Measurements from ENCODE around the gene C2orf92. TPM values are rescaled to one million over a fixed set of nuclear protein-coding genes. Genes with fewer than 3 reads are reported as not detected.

The C2orf92 gene
- polyA plus RNA-seq, 1 donor from 2014 or later = 1.4 TPM

DNA sequence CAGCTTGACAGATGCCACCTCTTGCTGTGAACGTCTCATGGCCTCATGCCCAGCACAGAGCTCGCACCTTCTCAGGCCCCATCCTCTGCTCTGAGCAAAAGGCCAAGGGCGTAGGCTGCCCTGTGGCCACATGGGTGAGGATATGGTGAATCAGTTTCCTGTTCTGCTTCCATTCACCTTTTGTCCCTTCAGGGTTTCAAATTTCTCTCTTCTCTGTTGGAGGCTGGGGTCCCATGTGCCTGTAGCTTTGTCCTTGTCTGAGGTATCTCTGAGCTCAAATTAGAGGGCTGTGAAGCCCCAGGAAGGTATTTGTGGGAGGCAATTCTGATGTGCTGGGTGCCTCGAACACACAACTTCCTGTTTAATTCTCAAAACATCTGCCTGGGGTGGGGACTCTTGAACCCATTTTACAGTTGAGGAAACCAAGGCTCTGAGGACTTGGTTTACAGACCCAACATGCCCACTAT lies 72.9 kb downstream of the C2orf92 start:
- Mint-ChIP-seq H3K4me3 (no peak overlapping the region), H3K27me3 (no peaks in the 10 kb centered on the region), H3K9me3 (peaks cover 0 to 2% (median 0%) of the 10 kb centered on the region in 3 donors), H3K4me1 (peaks cover 22 to 34% (median 29%) of the 10 kb centered on the region in 3 donors), H3K27ac (peak overlapping the region in 2 of 3 donors; percentile 57 to 67), H3K36me3 (peaks cover 9% of the 10 kb centered on the region)

DNA sequence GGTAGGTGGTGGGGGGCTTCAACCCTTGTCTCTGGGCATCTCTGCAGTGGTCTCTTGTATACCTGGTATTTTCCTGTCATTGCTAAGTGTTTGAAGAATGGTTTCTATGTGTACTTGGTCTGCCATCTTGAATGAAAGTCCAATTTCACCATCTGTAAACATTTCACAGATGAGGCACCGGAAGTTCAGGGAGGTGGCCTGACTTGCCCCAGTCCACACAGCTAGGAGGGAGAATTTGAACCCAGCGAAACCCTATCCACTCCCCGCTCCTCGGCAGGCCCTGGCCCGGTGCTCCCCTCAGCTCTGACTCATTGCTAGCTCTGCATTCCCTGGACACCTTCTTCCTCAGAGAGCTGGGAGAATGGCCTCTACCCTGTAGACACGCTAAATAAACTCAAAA lies 74.4 kb downstream of the C2orf92 start:
- H3K27ac Mint-ChIP-seq = peak overlapping the region in 2 of 3 donors; percentile 25 to 47
- H3K4me1 Mint-ChIP-seq = peaks cover 29 to 41% (median 32%) of the 10 kb centered on the region in 3 donors
- peak overlapping the region in 2 of 4 donors; percentile 21 to 65 for H3K4me3 Mint-ChIP-seq
- H3K9me3 Mint-ChIP-seq = no peaks in the 10 kb centered on the region
- peaks cover 9% of the 10 kb centered on the region for H3K36me3 Mint-ChIP-seq
- no peaks in the 10 kb centered on the region for H3K27me3 Mint-ChIP-seq

DNA sequence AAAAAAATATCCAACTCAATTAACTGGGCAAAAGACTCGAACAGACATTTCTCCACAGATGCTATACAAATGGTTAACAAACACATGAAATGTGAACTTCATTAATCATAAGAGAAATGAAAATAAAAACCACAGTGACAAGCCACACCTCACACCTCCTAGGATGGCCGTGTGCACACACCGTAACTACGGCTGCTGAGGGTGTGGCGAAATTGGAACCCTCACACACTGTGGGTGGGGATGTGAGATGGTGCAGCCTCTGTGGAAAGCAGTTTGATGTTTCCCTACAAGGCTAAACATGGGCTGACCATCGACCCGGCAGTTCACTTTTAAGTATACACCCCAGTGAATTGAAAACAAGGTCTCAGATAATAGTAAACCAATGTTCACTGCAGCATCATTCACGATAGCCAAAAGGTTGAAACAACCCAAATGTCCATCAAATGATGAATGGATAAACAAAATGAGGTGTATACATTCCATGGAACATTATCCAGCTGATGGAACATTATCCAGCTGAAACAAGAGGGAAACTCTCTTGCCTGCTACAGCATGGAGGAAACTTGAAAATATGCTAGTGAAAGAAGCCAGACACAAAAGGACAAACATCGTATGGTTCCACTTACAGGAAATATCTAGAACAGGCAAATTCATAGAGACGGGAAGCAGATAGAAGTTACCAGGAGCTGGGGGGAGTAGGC lies 76.1 kb downstream of the C2orf92 start:
- peaks cover 0 to 3% (median 0%) of the 10 kb centered on the region in 3 donors for H3K9me3 Mint-ChIP-seq
- H3K36me3 Mint-ChIP-seq = peaks cover 11% of the 10 kb centered on the region
- H3K27ac Mint-ChIP-seq = peak overlapping the region in 1 of 3 donors; percentile 48
- peak overlapping the region in 2 of 4 donors; percentile 25 to 75 for H3K4me3 Mint-ChIP-seq
- peaks cover 26 to 37% (median 29%) of the 10 kb centered on the region in 3 donors for H3K4me1 Mint-ChIP-seq
- no peaks in the 10 kb centered on the region for H3K27me3 Mint-ChIP-seq

DNA sequence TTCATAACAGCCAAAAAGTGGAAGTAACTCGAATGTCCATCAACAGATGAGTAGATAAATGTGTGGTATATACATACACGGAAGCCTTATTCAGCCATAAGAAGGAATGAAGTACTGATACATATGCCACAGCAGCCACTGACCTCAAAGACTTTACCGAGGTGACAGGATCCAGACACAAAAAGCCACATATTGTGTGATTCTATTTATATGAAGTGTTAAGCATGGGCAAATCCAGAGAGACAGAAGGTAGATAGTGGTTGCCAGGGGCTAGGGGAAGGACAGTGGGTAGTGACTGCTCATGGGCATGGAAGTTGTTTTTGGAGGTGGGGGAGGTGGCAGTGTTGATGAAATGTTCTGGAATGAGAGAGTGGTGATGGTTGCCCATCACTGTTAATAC lies 77.8 kb downstream of the C2orf92 start:
- Mint-ChIP-seq H3K4me3 (no peak overlapping the region), H3K27ac (peak overlapping the region in 1 of 3 donors; percentile 2), H3K4me1 (peaks cover 24 to 32% (median 30%) of the 10 kb centered on the region in 3 donors)

DNA sequence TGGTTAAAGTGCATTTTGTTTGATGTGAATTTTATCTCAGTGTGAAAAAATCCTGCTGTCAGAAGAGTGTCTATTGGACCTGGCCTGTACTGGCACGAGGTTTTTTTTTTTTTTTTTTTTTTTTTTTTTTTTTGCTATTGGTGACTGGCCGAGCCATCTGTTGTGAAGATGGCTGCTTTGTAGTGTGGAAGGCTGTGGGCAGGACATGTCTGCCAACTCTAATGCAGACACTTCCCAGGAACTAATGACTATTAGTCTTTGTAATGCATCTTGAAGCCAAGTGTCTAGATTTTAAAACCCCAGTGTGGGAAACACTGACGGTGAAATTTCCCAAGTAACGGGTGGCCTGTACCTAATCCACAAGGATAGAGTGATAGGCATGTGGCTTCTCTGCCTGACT lies 78.2 kb downstream of the C2orf92 start:
- Mint-ChIP-seq H3K4me1 (peaks cover 20 to 30% (median 29%) of the 10 kb centered on the region in 3 donors), H3K27me3 (no peaks in the 10 kb centered on the region), H3K27ac (peak overlapping the region in 1 of 3 donors; percentile 2), H3K36me3 (peaks cover 9% of the 10 kb centered on the region), H3K4me3 (no peak overlapping the region), H3K9me3 (peaks cover 0 to 3% (median 0%) of the 10 kb centered on the region in 3 donors)

More for the DNA sequence above, 77.8 kb downstream of the C2orf92 start:
- Mint-ChIP-seq H3K27me3 (no peaks in the 10 kb centered on the region), H3K9me3 (peaks cover 0 to 3% (median 0%) of the 10 kb centered on the region in 3 donors), H3K36me3 (peaks cover 9% of the 10 kb centered on the region)

DNA sequence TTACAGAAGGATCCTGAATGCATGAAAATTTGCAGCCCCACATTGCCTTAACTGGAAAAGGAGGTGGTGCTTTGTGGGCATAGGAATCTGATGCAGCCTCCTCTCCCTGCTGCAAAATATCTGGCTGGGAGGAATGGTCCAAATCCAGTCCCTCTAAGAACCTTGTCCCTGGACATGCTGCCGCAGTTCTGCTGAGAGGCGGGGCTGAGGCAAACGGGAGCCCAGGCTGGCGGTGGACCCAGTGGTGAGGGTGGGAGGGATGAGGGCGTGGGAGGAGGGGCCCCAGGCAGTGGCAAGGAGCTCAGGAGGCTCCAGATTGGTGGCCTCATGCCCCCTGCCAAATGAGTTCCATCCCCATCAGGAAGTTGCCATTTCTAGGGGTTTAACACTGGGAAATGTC lies 80.1 kb downstream of the C2orf92 start:
- H3K27me3 Mint-ChIP-seq = no peaks in the 10 kb centered on the region
- peaks cover 18 to 30% (median 23%) of the 10 kb centered on the region in 3 donors for H3K4me1 Mint-ChIP-seq
- no peak overlapping the region for H3K4me3 Mint-ChIP-seq
- H3K36me3 Mint-ChIP-seq = peaks cover 5% of the 10 kb centered on the region
- peak overlapping the region in 2 of 3 donors; percentile 7 to 46 for H3K27ac Mint-ChIP-seq
- H3K9me3 Mint-ChIP-seq = peaks cover 0 to 3% (median 0%) of the 10 kb centered on the region in 3 donors

DNA sequence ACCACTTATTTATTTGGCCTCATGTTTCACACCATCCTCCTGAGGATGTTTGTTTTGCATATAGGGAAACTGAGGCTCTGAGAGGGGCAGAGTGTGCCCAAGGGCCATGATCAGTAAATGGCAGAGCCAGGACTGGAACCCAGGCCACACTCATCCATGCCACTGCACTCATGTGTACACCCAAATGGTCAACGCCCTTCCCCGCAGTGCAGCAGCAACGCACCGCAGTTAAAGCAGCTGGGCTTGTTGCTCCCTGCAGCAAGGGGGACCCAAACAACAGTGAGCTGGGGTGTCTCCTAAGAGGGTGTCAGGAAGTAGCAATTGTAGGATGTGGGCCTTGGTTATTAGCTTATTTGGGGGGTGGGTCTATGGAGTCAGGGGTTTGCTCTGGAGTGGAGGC lies 80.5 kb downstream of the C2orf92 start:
- Mint-ChIP-seq H3K27me3 (no peaks in the 10 kb centered on the region), H3K36me3 (peaks cover 10% of the 10 kb centered on the region), H3K4me1 (peaks cover 18 to 30% (median 25%) of the 10 kb centered on the region in 3 donors), H3K27ac (no peak overlapping the region), H3K9me3 (peaks cover 0 to 3% (median 0%) of the 10 kb centered on the region in 3 donors), H3K4me3 (no peak overlapping the region)

DNA sequence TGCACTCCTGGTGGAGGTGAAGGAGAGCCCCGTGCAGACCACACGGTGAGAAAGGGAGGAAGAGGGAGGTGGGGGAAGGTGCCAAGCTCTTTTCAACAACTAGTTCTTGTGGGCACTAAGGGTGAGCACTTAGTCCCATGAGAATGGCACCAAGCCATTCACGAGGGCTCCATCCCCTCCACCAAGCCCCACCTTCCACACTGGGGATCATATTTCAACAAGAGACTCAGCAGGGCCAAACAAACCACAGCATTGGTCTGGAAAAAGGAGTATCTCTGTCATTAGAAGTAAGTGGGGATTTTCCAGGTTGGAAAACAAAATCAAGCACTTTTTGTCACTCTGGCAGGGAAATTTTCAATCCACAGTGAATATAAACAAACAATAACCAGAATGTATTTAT lies 82.2 kb downstream of the C2orf92 start:
- Mint-ChIP-seq H3K4me1 (peaks cover 9 to 15% (median 13%) of the 10 kb centered on the region in 3 donors), H3K27ac (peak overlapping the region; percentile 60 to 65 (median 61)), H3K27me3 (no peaks in the 10 kb centered on the region), H3K36me3 (peaks cover 10% of the 10 kb centered on the region), H3K9me3 (peaks cover 0 to 3% (median 0%) of the 10 kb centered on the region in 3 donors), H3K4me3 (no peak overlapping the region)

Other genes starting within 250 kb of the C2orf92 start
- 13.9 TPM for gene ANKRD36B, start 79.8 kb upstream of the C2orf92 start, polyA plus RNA-seq
- gene COX5B, start 23.7 kb upstream of the C2orf92 start, polyA plus RNA-seq = 373 TPM
- gene ACTR1B, start 5.7 kb upstream of the C2orf92 start, polyA plus RNA-seq = 11.3 TPM
- 4.6 TPM for gene ZAP70, start 43.9 kb downstream of the C2orf92 start, polyA plus RNA-seq

All from IgD-negative memory B cell (primary cell).